Tibial nerve (tissue), 4 donors: ENCODE results near the gene SLC15A5. TPM values are rescaled to one million over a fixed set of nuclear protein-coding genes. Genes with fewer than 3 reads are reported as not detected.

Source experiments
- DNase-seq, 2 donors: peaks; one replicate each; pipeline ENCODE4 v3.0.0-alpha.2; 2019; ENCODE audit warnings: low spot score in 2 of 2
- H3K27ac ChIP-seq, 4 donors: fragments of 200-600 bp; sonication (generic) in 3 of 4; one replicate each; pipeline ENCODE4 v1.5.1; 2017 to 2019; ENCODE audit warnings: mild to moderate bottlenecking in 1 of 4
- H3K27me3 ChIP-seq, 2 donors: fragments of 200-600 bp; sonication (generic) in 1 of 2; one replicate each; pipeline versions ENCODE4 v1.5.1 to v1.6.0; 2017 to 2019
- H3K36me3 ChIP-seq, 3 donors: fragments of 200-600 bp; sonication (generic); one replicate each; pipeline ENCODE4 v1.5.1; 2018 to 2019
- H3K4me1 ChIP-seq, 4 donors: fragments of 200-600 bp; sonication (generic) in 3 of 4; one replicate each; pipeline ENCODE4 v1.5.1; 2017 to 2019
- H3K4me3 ChIP-seq, 4 donors: fragments of 200-600 bp; sonication (generic) in 3 of 4; one replicate each; pipeline ENCODE4 v1.5.1; 2017 to 2019; ENCODE audit warnings: mild to moderate bottlenecking in 1 of 4, moderate library complexity in 1 of 4
- H3K9me3 ChIP-seq, 4 donors: fragments of 200-600 bp; sonication (generic) in 3 of 4; one replicate each; pipeline ENCODE4 v1.5.1; 2017 to 2019
- CTCF ChIP-seq, 5 experiments: fragments of 200-600 bp in 3 of 5; fragments of 450-650 bp in 2 of 5; sonication (generic) in 3 of 5; IDR thresholded peaks; one replicate each; pipeline ENCODE4 v1.5.1; 2016 to 2019; ENCODE audit warnings: antibody characterized with exemption in 5 of 5, mild to moderate bottlenecking in 3 of 5, moderate library complexity in 2 of 5
- EP300 ChIP-seq, 2 donors: sonication (generic); formaldehyde crosslinking; IDR thresholded peaks; one replicate each; pipeline ENCODE4 v1.6.1; 2017; ENCODE audit warnings: antibody characterized with exemption in 2 of 2, mild to moderate bottlenecking in 1 of 2
- POLR2A ChIP-seq, 2 donors: fragments of 450-650 bp; IDR thresholded peaks; one replicate each; pipeline ENCODE4 v1.6.1; 2017; ENCODE audit warnings: antibody characterized with exemption in 2 of 2, mild to moderate bottlenecking in 2 of 2, moderate library complexity in 2 of 2
- WGBS, 2 donors: methylation state at CpG; one replicate each; pipeline ENCODE4 v1.1.5; 2018; 5-methylcytosine and 5-hydroxymethylcytosine counted together
- total RNA-seq, 4 donors: library from RNA; depleted of rRNA; stranded (reverse); fragments of >200 nt; gene quantifications; one replicate each; pipeline ENCODE4 v1.1.0, GENCODE V29; 2016

The SLC15A5 gene
- not detected for total RNA-seq

GRCh38 chr12:16277585-16277984 lies at the start of gene SLC15A5:
TSS of gene SLC15A5 (minus strand) at chr12:16277685. CDS start at chr12:16277685, 0 bp downstream.
- H3K4me3 ChIP-seq, result no peak within 1 kb of the TSS
- H3K27ac ChIP-seq, result no peak within 1 kb of the TSS
- DNase-seq, result no peak
- H3K9me3 ChIP-seq, result no peaks in the 10 kb centered on the region
- 89 to 92% methylated on average over 5 of the region's 5 CpGs for WGBS, 2 donors
- no peaks in the 10 kb centered on the region for H3K36me3 ChIP-seq
- TF ChIP-seq CTCF (IDR thresholded peaks at IDR 0.05) (no peak), EP300 (IDR thresholded peaks at IDR 0.05) (no peak), POLR2A (IDR thresholded peaks at IDR 0.05) (no peak)
- peaks cover 0 to 2% of the 10 kb centered on the region in 2 donors for H3K27me3 ChIP-seq
- H3K4me1 ChIP-seq, result peaks cover 0 to 5% (median 2%) of the 10 kb centered on the region in 4 donors

DNA sequence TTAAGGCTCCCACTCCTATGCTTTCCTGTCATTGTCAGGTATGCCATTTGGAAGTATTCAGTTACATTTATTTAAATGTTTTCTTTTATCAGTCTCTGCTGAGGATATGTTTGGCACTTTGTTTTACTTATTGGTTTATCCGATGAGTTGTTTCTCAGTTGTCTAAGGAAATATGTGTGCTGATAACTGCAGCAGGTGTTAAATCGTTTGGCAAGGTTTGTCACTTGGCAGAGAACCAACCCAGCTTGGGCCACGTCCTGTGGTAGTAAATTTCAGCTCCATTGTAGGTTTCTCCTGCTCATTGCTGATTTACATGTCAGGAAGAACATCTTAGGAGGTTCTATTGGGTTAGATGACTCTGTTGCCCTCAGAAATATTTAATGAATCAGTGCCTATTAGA lies 47.9 kb upstream of the SLC15A5 start:
- 26 to 30% methylated on average over 3 of the region's 3 CpGs for WGBS, 2 donors
- Histone ChIP-seq H3K36me3 (no peaks in the 10 kb centered on the region), H3K27me3 (no peaks in the 10 kb centered on the region), H3K4me1 (no peaks in the 10 kb centered on the region), H3K9me3 (peaks cover 0 to 11% (median 0%) of the 10 kb centered on the region in 4 donors), H3K4me3 (no peak overlapping the region), H3K27ac (no peak overlapping the region)
- DNase-seq, result no peak
- TF ChIP-seq CTCF (IDR thresholded peaks at IDR 0.05) (no peak), POLR2A (IDR thresholded peaks at IDR 0.05) (no peak), EP300 (IDR thresholded peaks at IDR 0.05) (no peak)

- Histone ChIP-seq H3K27me3 (no peaks in the 10 kb centered on the region), H3K4me1 (no peaks in the 10 kb centered on the region), H3K27ac (no peak overlapping the region), H3K4me3 (no peak overlapping the region), H3K9me3 (peaks cover 0 to 11% (median 0%) of the 10 kb centered on the region in 4 donors), H3K36me3 (no peaks in the 10 kb centered on the region)
- no peak for TF ChIP-seq EP300 (IDR thresholded peaks at IDR 0.05)
- TF ChIP-seq POLR2A (IDR thresholded peaks at IDR 0.05), result no peak
- TF ChIP-seq CTCF (IDR thresholded peaks at IDR 0.05), result no peak
- no peak for DNase-seq
- 86 to 93% methylated on average over 3 of the region's 3 CpGs for WGBS, 2 donors
These were observed 47.3 kb upstream of the SLC15A5 start for GRCh38 chr12:16324772-16325171.

- Histone ChIP-seq H3K4me1 (no peaks in the 10 kb centered on the region), H3K36me3 (no peaks in the 10 kb centered on the region), H3K4me3 (no peak overlapping the region), H3K27me3 (no peaks in the 10 kb centered on the region), H3K9me3 (peaks cover 0 to 11% (median 0%) of the 10 kb centered on the region in 4 donors), H3K27ac (no peak overlapping the region)
- WGBS, 2 donors, result 70 to 73% methylated on average over 5 of the region's 5 CpGs
- no peak for DNase-seq
- no peak for TF ChIP-seq POLR2A (IDR thresholded peaks at IDR 0.05)
- no peak for TF ChIP-seq EP300 (IDR thresholded peaks at IDR 0.05)
- no peak for TF ChIP-seq CTCF (IDR thresholded peaks at IDR 0.05)
These were observed 46.8 kb upstream of the SLC15A5 start for GRCh38 chr12:16324272-16324671.

GRCh38 chr12:16323638-16324037 lies 46.2 kb upstream of the SLC15A5 start:
- no peaks in the 10 kb centered on the region for H3K27me3 ChIP-seq
- TF ChIP-seq POLR2A (IDR thresholded peaks at IDR 0.05), result no peak
- DNase-seq, result no peak
- H3K4me1 ChIP-seq, result no peaks in the 10 kb centered on the region
- H3K4me3 ChIP-seq, result no peak overlapping the region
- no peak overlapping the region for H3K27ac ChIP-seq
- peaks cover 0 to 11% (median 0%) of the 10 kb centered on the region in 4 donors for H3K9me3 ChIP-seq
- WGBS, 2 donors, result 69 to 74% methylated on average over 2 of the region's 2 CpGs
- no peaks in the 10 kb centered on the region for H3K36me3 ChIP-seq

DNA sequence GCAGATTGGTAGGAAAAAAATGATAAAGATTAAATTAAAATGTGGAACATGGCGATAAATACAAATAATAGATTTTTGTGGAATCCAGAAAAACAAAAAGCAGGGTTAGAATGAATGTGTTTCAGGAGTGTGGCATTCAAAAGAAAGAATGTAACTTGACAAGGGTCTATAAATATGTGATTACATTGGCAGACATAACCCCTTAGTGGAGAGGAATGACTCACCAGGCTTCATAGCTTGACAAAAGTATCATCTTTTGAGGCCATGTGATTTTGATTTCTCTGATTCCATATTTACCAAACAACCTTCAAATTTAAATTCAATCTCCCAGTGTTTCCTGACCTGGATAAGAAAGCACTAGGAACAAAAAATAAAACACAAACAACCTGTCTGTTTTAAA lies 45.5 kb upstream of the SLC15A5 start:
- TF ChIP-seq CTCF (IDR thresholded peaks at IDR 0.05), result no peak
- no peak for TF ChIP-seq POLR2A (IDR thresholded peaks at IDR 0.05)
- no peak for TF ChIP-seq EP300 (IDR thresholded peaks at IDR 0.05)
- H3K4me1 ChIP-seq, result no peaks in the 10 kb centered on the region
- no peaks in the 10 kb centered on the region for H3K27me3 ChIP-seq
- no peak for DNase-seq
- no peaks in the 10 kb centered on the region for H3K36me3 ChIP-seq
- WGBS, 2 donors, result 83 to 94% methylated on average over 1 of the region's 1 CpG
- peaks cover 0 to 9% (median 0%) of the 10 kb centered on the region in 4 donors for H3K9me3 ChIP-seq
- no peak overlapping the region for H3K27ac ChIP-seq
- no peak overlapping the region for H3K4me3 ChIP-seq
